Measurements from ENCODE around the gene HSD17B1.

- TF ChIP-seq CTCF (IDR thresholded peaks at IDR 0.05) (no peak), EP300 (IDR thresholded peaks at IDR 0.05) (no peak), POLR2A (IDR thresholded peaks at IDR 0.05) (no peak)
Measured at GRCh38 chr17:42522798-42523278, 29.9 kb upstream of the HSD17B1 start.
